Left renal cortex interstitium (tissue), 4 donors: ENCODE measurements around the gene DLGAP1. TPM values are rescaled to one million over a fixed set of nuclear protein-coding genes. Genes with fewer than 3 reads are reported as not detected.

Source experiments
- DNase-seq, 4 donors: peaks; one replicate each; pipeline ENCODE4 v3.0.0-alpha.2; 2013; ENCODE audit warnings: low read depth in 4 of 4, low spot score in 2 of 4, missing footprints in 1 of 4
- polyA plus RNA-seq, 4 donors: library from polyadenylated mRNA; unstranded; fragments of 120-200 nt; gene quantifications; one replicate each; pipeline ENCODE4 v1.2.1, GENCODE V29; 2013; ENCODE audit not compliant: insufficient read length in 4 of 4

Gene DLGAP1
- polyA plus RNA-seq, 4 donors: 4.1 to 5.3 (median 4.9) TPM

GRCh38 chr18:4248686-4249085 lies 206.4 kb downstream of the DLGAP1 start:
- no peak for DNase-seq

GRCh38 chr18:4246374-4246773 lies 208.7 kb downstream of the DLGAP1 start:
- no peak for DNase-seq

GRCh38 chr18:4245456-4245855 lies 209.7 kb downstream of the DLGAP1 start:
- DNase-seq: no peak

- DNase-seq: no peak
Measured at GRCh38 chr18:4242431-4243161, 212.5 kb downstream of the DLGAP1 start.

DNA sequence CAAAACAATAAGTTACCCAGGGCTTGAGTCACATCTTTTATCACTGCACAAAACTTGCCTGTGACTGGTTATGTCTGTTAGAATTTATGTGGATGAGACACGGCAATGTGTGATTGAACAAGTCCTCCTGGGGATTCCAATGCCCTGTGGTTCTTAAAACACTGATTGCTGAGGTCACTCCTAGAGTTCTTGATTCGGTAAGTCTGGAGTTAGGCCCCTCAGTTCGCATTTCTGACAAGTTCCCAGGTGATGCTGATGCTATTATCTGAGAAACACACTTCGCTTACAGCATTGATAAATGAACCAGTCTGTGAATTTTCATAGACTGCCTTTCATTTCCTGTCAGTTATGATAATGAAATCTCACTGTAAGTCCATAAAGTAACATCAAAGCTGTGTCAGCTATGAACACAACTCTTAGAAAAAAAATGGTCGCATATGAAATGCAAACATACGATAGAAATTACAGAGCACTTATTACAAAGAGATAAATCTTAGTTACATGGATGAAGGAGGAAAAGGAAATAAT lies 214.0 kb downstream of the DLGAP1 start:
- DNase-seq: no peak

DNA sequence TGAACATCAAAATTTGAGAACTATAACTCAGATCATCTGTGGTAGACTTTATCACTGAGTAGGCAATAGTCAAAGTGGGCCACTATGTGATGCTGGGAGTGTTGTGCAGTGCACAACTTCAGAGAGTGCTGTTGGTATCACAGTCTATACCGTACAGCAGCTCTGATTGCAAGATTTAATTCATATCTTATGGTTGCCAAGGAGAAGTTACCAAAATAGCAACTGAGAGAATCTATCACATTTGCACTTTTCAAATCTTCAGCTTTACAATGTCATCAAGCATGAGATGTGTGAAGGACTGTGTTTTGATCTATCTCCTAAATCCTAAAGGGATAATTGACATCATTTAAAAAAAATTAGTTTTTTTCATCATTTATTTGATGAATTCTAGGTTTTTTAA lies 216.1 kb downstream of the DLGAP1 start:
- DNase-seq: no peak

DNA sequence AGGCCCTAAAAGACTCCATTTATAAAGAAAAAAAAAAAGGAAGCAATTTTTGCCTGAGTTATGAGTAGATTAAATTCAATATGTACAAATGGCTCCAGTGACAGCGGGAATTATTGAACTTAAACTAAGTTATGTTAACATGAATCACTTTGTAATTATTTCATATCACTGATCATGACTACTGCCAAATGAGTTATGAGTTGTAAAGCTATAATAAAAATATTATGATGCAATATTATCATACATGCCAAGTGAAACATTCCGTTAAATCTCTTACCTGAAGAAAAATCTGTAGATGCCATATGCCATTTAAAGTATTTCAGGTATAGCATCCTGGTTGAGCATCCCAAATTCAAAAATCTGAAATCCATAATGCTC lies 217.5 kb downstream of the DLGAP1 start:
- no peak for DNase-seq

DNA sequence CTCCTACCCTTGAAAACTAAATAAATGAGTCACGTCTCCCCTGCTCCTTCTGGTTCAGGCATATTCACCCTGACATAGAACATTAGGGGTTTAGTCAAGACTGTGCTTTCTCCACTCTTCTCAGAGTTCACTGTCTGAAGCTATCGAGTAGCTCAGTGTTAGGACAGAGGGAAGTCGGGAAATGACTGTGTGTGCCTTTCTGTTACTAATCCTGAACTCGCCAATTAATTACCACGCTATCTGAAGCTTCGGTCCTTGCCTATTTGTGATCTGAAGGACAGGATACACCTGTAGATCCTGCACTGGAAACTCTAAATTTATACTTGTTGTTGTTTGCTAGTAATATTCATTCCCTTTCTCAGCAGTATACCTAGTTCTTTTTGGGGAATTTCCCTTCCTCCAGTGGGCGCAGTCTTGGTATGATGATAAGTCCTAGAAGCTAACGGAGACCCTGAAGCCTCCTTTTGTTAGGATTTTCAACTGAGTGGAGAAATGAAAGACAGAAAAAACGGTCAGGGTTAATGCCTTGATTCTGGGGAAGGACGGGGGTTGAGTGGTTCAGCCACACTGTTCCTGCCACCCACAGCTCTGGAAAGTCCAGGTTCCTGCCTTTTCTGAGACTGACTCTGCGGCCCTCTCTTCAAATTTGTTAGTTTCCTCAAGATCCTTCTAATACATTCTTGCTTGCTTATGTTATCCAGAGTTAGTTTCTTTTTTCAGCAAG lies 218.0 kb downstream of the DLGAP1 start:
- DNase-seq: no peak

- DNase-seq: no peak
Measured at GRCh38 chr18:4233468-4233867, 221.6 kb downstream of the DLGAP1 start.

GRCh38 chr18:4232656-4233055 lies 222.5 kb downstream of the DLGAP1 start:
- DNase-seq: no peak

GRCh38 chr18:4231260-4231659 lies 223.8 kb downstream of the DLGAP1 start:
- DNase-seq: no peak

GRCh38 chr18:4230450-4231168 lies 224.5 kb downstream of the DLGAP1 start:
- DNase-seq: no peak

DNA sequence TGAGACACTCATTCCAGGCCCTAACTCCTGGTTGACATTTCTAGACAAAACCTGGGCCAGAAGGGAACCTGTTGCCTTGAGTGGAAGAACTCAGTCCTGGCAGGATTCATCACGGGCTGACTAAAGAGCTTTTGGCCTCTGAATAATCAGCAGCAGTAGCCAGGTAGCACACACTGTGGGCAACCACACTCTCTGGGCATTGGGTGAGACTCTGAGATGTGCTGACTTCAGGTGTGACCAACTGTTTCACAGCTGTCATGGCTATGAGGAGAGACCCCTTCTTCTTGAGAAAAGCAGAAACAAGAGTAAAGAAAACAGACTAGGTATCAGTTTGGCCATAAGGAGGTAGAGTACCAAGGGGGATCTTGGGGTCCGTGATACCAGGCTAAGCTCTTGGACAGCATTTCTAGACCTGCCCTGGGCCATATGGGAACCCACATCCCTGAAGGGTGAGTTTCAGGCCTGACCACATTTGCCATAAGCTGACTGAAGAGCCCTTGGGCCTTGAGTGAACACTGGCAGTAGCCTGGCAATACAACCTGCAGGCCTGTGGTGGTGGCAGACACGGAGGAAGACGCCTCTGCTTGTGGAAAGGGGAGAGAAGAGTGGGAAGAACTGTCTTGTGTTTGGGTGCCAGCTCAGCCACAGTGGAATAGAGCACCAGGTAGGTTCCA lies 230.9 kb downstream of the DLGAP1 start:
- no peak for DNase-seq

GRCh38 chr18:4211111-4211837 lies 243.8 kb downstream of the DLGAP1 start:
- no peak for DNase-seq

DNA sequence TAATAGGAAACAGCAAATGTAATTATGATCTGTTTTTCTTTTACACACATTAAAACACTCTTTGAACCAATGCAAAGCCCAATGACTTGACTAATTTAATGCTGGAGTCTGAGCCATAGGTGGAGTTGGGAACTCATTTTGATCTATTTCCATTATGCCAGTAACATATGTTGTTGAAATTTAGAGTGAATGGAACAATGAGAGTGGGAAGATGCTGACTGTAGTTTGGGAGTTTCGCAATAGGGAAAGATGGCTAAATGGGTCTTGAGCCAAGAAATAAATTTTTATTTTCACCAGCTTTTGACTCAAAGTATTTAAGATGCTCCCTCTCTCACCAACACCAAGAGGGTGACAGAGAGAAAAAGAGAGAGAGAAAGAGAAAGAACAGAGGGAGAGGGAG lies 246.7 kb downstream of the DLGAP1 start:
- DNase-seq: no peak

- no peak for DNase-seq
Measured at GRCh38 chr18:4207383-4207985, 247.6 kb downstream of the DLGAP1 start.

- DNase-seq: no peak
Measured at GRCh38 chr18:4204438-4204720, 250.7 kb downstream of the DLGAP1 start.

- peak in 2 of 4 donors; percentile 41 to 43 for DNase-seq
Measured at GRCh38 chr18:4203568-4204437, 251.3 kb downstream of the DLGAP1 start.

- no peak for DNase-seq
Measured at GRCh38 chr18:4200399-4200798, 254.7 kb downstream of the DLGAP1 start.
